HFF-Myc (cell line): ENCODE data around the gene RHEX.

Experiments used
- DNase-seq: peaks from one replicate; pipeline ENCODE4 v3.0.0-alpha.2; 2011; ENCODE audit warnings: low read depth; ENCODE audit errors: extremely low read depth
- H3K4me3 ChIP-seq: replicated peaks from 2 replicates; pipeline ENCODE4 v1.5.1; 2011; ENCODE audit warnings: low read depth, mild to moderate bottlenecking, control low read depth, low read length
- CTCF ChIP-seq: IDR thresholded peaks from 2 replicates; pipeline ENCODE4 v1.5.1; 2012; ENCODE audit warnings: mild to moderate bottlenecking, low read depth, low read length, control low read depth; ENCODE audit errors: missing control alignments

RHEX gene

GRCh38 chr1:206128196-206128595, 75.2 kb downstream of the RHEX start:
- no peak for DNase-seq
- no peak for TF ChIP-seq CTCF
- H3K4me3 ChIP-seq, result no peak overlapping the region

DNA sequence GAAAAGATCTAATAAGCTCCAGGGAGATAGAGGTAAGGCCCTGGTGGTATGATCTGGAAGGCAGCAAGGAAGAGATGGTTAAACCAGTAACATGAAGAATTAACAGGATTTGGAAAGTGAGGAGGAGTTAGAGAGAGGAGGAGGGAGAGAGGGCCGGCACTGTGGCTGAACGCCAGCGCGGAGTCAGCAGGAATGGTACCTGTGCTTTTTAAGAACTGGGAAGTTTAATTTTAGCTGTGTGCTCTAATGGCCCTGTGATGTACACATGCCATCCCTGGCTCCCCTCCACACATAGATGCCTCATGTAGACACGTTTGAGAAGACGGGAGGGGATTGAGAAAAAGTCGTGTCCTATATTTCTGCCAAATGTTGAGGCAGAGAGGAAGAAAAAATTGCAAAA, 78.1 kb downstream of the RHEX start:
- H3K4me3 ChIP-seq, result no peak overlapping the region
- DNase-seq, result no peak
- TF ChIP-seq CTCF, result no peak

DNA sequence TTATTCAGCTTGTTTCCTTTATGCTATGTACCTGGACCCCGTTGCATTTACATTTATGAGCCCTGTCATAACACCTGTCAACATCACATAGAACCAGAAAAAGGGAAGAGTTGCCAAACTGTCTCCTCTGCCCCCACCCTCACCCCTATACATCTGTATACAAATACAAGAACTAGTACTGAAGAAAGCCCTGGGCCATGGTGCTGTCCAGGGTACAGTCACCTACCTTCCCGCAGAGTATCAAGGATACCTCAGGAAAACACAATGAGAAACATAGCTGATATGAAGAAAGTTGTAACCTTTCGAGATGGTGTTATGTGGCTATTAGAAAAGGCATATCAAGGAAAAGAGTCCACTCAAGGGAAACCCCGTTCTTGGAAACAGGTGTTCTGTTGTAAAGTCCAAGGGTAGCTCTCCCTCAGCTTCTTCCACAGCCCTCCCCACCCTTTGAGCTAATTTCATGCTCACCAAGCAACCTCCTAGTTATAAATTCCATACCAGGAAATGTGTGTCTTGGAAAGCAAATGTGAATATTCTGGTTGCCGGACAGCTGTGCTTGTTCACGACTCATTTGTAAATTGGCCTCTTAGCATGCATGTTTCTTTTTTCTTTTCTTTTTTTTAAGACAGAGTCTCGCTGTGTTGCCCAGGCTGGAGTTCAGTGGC, 80.9 kb downstream of the RHEX start:
- DNase-seq, result no peak
- TF ChIP-seq CTCF, result no peak
- no peak overlapping the region for H3K4me3 ChIP-seq

GRCh38 chr1:206135248-206135647, 82.3 kb downstream of the RHEX start:
- no peak overlapping the region for H3K4me3 ChIP-seq
- no peak for TF ChIP-seq CTCF
- DNase-seq, result no peak

GRCh38 chr1:206136241-206136640, 83.3 kb downstream of the RHEX start:
- H3K4me3 ChIP-seq, result no peak overlapping the region
- no peak for TF ChIP-seq CTCF
- DNase-seq, result no peak

DNA sequence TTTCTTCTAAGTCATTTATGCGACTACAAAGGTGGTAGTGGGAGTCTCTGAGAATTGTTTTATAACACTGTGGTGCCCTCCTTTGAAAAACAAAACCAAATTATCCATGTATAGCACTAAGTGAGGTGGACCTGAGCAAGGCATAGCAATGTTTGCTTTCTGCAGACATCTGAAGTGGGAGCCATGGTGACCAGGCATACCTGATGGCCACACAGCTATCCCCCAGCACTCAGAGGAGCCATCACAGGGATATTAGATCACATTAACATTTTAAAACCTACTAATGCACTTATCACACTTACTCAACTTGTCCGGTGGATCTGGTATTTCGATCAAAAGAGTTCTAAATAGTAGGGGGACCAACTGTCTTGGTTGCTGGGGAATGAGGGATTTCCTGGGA, 89.0 kb downstream of the RHEX start:
- TF ChIP-seq CTCF, result no peak
- DNase-seq, result no peak
- no peak overlapping the region for H3K4me3 ChIP-seq

DNA sequence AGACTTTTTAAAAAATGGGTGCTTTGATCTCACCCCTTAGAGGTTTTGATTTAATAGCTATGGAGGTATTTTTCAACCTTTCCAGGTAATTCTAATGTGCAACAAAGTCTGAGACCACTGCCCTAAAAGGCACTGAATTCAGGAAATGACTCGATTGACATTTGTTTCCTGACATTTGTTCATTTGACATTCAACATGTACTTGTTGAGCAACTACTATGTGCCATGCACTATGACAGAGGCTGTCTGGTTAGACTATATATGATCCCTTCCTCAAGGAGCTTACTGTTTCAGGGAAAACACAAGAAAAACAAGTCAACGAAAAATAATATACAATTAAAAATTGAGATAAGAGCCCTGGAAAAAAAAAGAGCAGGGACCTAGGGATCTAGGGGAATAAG, 89.8 kb downstream of the RHEX start:
- H3K4me3 ChIP-seq, result no peak overlapping the region
- TF ChIP-seq CTCF, result no peak
- DNase-seq, result no peak
